Medulla oblongata (tissue), 1 donor: ENCODE data around the gene POC1A.
"Not testable (repeated sequence)": the region's sequence is repeated elsewhere in the genome, so short reads cannot be mapped to it uniquely, and the experiment has no call there.

Source experiments
- DNase-seq: peaks from one replicate; pipeline ENCODE4 v3.0.0-alpha.2; 2015; ENCODE audit errors: extremely low spot score

Gene POC1A

DNA sequence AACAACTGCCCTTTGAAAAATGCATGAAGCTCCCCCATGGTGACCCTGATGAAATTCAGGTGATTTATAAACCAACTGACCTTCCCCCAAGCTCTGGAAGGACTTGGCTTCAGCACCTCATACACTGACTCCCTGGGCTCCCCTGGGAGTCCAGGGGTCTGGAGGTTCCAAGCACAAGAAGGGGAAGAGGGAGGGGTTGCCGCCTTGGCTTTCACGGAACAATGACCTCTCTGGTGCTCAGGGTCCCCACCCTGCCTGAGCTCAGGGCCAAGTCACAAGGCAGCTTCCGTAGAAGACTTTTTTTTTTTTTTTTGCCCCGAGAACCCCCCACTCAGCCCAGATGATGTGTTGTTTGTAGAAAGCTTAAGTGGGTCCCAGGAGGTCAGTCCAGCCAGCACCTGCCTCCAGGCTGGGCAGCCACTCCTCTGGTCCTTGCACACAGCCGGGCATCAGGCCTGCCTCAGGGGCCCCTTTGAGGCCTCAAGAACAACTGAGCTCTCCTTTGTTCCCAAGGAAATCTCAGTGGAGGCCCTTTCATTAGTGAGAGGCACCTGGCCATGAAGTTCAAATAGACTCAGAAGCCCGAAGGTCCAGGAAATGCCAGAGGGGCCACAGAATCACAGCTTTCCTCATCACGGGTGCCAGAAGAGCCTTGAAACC, 29.7 kb upstream of the POC1A start:
- DNase-seq = no peak

DNA sequence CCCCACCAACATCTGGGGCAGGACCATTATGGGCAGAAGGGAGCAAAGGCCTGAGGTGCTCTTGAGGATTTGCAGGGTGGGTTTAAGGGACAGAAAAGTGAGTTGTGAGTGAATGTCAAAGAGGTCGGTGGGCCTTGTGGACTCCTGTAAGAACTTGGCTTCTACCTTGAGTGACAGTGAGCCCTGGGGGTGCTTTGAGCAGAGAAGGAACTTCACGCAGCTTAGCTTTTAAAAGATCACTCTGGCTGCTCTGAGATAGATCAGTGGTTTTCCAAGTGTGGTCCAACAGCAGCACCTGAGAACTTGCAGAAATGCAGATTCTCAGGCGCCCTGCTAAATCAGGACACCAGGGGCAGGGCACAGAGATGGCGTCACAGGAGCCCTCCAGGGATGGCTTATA, 28.5 kb upstream of the POC1A start:
- no peak for DNase-seq

DNA sequence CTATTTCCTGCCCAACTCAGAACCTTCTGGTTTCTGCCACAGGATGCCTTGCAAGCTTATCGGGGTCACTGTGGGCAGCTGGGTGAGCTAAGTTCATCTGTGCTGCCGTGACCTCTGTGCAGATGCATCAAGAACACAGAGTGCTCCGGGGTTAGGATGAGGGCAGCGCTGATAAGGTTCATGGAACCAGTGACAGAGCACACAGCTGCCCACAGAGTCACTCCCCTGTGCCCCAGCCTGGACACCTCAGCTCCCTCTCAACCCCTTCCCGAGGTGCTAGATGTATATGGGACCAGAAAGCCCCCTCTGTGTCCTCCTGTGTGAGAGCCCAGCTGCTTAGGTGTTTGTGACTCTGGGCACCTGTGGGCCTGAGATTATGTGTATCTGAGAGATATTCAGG, 28.0 kb upstream of the POC1A start:
- DNase-seq = no peak

DNA sequence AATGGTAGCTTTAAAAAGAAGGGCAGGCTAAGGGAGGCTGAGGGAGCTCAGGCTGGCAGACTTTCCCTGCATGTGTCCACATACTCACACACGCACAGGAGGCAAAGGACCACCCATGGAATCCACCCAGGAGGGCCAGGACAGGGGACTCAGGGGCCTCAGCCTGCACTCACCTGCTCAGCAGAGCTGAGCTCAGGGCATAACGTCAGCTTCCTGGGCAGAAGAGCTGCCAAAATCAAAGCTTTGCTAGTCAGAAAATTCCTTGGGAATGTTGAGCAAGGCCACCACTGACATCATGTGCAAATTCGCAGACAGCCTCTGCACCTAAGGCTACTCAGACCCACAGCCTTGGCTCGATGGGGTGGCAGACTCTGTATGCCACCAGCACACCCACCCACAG, 27.3 kb upstream of the POC1A start:
- DNase-seq = no peak

DNA sequence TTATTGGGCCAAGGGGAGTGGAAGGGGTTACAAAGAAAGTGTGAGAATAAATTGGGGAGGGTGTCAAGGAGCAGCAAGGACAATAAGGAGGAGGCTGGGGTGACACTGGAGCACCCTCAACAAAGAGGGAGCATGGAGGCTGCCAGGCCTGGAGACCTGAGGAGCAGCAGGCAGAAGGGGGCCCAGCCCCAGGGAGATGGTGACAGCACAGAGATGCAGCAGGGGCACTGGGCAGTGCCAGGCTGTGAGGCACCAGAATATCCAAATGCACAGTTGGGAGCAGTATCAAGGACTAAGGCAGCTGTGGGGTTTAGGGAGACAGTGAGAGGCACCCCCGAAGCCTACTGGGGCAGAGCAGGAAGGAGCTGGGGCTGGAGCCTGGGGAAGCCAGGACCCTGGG, 24.3 kb upstream of the POC1A start:
- no peak for DNase-seq

DNA sequence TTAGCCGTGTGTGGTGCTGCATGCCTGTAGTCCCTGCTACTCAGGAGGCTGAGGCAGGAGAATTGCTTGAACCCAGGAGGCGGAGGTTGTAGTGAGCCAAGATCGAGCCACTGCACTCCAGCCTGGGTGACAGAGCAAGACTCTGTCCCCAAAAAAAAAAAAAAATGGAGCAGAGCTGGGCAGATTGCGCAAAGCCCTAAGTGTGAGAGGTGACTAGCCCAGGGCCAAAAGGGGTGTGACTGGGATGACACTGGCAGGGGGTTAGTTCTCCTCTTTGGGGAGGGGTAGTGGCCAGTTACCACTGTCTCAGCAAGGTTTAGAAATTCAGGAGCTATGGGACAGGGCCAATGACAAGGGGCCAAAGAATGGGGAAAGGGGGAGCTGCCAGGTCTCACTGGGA, 23.9 kb upstream of the POC1A start:
- DNase-seq = not testable (repeated sequence)

DNA sequence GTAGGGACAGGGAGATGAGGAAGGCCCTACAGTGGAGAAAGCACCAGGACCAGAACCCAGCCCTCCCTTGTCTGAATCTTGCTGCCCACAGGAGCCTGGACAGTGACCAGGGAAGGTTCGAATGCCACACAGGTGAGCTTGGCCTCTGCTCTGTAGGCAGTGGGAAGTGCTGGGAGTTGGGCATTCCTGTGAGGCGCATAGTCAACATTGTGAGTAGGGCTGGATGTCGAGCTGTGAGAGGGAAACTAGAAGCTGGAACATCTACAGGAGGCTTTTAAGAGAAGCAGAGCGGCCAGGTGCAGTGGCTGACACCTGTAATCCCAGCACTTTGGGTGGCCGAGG, 23.4 kb upstream of the POC1A start:
- no peak for DNase-seq

DNA sequence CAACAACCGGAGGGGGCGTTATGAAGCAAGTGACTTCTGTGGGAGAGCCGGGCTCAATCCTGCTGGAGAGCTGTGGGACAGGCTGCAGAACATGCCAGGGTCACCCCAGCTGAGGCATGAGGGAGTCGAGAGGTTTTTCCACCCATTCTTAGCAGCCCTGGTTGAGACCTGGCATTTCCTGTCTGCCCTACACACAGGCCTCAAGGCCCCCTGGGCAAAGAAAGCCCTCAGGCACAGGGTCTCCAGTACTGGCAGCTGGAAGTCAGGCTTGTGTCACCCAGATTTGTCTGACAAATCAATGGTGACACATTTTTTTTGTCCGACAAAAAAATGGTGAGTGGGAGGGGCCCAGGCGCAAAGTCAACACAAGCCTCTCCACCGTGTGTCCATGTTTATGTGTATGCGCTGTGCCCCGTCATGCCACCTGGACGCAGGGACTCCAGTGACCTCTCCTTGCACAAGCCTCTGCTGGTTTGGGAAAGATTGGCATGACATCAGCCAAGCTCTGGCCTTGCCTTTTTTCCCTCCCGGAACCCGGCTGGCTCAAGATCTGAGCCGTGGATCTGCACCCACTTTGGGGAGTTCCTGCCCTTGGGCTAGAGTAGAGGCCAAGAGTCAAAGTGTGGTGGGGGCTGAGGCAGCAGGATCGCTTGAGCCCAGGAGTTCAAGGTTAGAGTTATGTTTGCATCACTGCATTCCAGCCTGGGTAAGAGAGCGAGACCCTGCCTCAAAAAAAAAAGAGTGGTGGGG, 22.9 kb upstream of the POC1A start:
- no peak for DNase-seq

DNA sequence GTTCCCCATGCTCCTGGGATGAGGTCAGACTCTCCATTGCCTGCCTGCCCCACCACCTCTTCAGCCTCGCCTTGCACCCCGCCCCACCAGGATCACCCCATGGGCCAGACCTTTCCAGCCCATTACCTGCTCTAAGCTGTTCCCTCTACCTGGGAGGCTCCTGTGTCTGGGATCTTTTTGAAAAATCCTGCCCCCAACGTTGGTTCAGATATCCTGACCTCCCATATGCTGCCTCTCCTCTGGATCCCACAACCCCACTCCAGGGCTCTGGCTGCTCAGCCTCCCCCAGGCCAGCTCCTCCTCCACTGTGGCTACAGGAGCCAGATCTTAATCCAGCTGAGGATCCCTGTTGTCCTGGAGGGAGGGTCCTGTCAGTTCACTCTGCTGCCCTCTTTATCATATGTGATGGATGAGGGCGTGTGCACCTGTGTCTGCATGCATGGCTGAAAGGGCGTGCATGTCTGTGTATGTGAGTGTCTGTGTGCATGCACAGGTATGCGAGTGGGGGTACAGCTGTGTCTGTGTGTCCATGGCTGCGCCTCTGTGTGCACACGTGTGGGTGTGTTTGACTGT, 22.0 kb upstream of the POC1A start:
- DNase-seq = no peak

DNA sequence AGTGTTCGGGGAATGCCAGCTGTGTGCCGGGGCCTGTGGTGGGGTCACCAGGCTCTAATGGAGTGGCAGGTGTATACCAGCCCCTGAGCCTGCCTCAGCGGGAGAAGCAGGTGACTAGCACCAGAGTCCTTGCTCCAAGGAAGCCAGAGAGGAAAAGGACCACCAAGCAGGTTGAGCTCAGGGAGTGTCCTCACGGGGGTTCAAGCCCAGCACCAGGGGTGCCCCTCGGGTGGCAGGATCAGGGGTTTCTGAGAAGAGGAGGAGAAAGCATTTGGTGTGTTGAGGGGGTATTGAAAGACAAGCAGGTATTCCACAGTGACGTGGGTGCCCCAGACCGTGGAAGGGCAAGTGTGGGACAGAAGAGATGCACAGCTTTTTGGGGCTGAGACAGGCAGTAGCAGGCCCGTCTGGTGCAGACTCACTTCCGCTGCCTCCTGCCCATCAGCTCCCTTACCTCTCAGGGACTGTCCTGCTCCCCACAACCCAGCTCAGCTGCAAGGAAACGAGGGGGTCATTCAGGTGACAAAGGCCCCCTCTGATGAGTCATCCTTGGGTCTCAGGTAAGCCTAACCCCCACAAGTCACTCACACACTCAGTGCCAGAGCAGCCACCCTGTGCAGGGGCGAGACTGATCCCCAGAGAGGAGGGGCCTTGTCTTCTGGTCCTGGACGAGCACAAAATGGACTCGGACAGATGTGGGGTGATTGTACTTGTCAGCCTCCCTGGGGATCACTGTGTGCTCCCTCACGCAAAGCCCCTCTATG, 21.4 kb upstream of the POC1A start:
- DNase-seq = no peak

DNA sequence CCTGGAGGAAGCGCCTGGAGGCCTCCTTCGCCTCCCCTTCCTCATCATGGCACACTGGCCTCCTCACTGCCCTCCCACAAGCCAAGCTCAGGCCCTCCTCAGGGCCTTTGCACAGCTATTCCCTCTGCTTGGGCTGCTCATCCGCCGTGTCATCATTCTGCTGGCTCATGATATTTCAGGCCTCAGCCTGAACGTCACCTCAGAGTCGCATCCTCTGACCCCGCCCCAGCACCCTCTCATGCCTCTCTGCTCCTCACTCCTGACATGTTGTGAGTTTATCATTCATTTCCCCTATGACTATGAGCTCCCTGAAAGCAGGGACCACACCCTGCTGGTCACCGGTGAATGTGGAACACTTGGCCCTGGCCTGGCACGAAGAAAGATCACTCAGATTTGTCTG, 20.7 kb upstream of the POC1A start:
- no peak for DNase-seq

DNA sequence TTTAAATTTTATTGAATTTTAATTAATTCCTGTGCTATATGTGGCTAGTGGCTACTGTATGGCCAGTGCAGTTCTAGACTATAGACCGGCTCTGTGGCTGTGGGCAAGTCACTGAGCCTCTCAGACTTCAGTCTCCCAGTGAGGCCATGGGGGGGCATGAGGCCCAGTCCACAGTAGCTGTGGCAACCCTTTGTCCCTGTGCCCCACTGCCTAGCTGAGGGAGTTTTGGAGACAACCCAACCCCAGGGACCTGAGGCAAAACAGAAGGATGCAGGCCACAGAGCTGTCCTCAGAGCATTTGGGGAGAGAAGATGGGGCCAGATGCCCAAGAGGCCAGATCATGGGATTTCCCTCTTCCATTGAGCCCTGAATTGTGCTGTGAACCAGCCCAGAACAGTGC, 18.9 kb upstream of the POC1A start:
- DNase-seq = peak; percentile 11

DNA sequence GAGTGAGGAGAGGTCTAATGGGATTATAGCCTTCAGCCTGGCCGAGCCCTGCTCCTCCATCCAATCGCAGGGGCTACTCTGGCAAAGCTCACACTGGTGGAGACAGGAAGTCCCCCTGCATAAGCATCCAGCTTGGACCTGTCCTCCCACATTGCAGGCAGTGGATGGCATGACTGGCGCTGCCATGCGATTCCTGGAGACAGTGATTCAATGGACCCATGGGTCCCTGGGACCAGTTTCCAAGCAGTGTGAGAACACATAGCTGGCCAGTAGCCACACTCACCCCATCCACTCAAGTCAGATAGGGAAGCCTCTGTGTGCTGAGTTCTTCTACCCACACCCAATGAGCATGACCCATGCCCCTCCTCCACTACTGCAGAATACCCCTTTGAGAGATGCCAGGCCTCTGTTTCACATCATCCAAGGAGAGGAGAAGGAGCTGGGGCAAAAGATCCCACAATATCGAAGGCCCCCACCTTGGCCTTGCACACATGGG, 18.1 kb upstream of the POC1A start:
- peak; percentile 73 for DNase-seq

DNA sequence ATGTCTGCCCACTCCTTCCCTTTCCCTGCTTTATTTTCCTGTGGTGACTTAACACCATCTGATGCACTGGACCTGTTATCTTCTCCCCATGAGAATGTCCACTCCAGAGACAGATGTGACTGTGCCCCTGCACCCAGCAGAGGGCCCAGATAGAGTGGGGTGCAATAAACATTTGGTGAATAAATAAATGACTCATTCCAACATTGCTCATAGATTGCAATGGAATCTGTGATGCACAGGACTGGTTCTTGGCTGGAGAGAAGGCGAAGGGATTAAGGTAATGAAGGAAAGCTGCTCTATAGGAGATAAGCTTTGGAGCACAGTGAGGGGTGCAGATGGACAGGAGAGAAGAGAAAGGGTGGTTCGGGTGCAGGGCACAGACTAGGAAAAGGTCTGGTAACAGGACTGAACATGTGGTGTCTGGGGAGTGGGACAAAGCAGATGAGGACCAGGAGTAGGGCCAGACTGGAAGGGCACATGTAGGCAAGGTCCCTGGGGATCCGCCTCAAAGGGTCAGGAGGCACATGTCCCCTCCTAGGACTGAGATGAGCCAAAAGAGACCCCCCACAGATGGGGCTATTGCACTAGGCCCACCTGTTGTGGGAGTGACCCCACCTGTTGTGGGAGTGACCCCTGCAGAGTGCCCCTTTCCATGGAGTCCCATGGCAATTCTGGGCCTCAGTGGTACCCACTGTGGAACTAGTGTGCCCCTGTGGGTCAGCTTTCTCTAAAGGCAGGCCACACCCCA, 17.5 kb upstream of the POC1A start:
- DNase-seq = no peak

DNA sequence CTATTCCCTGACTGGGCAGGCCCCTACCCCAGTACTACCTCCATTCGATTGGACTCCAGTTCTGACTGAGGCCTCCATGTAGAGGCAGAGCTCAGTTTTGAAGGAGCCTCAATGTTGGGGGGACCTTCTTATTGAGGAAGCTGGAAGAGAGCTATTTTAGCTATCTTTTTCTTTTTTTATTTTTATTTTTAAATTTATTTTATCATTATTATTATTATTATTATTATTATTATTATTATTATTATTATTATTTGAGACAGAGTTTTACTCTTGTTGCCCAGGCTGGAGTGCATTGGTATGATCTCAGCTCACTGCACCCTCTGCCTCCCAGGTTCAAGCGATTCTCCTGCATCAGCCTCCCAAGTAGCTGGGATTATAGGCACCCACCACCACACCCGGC, 16.0 kb upstream of the POC1A start:
- DNase-seq = not testable (repeated sequence)

DNA sequence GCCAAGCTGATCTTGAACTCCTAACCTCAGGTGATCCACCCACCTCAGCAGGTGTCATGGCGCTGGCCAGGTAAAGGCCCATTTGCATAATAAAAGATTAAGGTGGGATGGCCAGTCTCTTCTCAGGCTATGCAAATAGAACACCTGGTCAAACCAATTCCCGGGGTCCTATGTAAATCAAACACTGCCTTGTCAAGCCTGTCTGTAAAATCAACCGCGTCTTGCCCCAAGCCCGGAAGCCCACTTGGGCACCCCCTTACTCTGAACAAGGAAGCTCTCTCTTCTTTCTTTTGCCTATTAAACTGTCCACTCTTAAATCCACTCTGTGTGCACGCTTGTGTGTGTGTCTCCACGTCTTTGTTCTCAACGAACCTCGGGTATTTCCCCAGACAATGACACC, 13.0 kb upstream of the POC1A start:
- no peak for DNase-seq

DNA sequence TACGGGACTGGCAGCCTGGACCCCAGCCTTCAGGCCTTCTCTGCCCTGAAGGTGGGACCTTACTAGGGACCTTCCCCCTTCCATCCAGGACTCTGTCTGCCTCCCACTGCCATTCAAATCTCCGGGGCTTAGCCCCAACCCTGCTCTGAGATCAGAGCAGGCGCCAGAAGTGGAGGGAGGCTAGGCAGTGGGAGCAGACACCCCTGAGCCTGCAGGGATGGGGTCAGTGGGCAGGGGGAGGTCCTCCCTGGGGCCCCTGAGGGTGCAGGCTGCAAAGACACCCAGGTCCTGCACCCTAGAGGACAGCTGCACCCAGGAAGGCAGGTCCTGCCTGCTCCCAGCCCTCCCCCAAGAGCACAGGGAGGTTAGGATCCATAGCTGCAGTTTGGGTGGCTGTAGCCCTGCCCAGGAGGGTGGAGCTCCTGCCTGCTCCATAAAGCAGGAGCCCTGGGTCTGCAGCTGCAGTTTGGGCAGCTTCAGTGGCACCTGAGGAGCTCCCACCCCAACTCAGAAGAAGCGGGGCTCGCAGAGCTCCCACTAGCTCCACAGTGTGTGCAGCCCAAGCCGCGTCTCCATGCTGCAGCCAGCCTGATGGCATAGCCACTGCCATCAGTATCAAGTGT, 8.1 kb upstream of the POC1A start:
- DNase-seq = no peak

DNA sequence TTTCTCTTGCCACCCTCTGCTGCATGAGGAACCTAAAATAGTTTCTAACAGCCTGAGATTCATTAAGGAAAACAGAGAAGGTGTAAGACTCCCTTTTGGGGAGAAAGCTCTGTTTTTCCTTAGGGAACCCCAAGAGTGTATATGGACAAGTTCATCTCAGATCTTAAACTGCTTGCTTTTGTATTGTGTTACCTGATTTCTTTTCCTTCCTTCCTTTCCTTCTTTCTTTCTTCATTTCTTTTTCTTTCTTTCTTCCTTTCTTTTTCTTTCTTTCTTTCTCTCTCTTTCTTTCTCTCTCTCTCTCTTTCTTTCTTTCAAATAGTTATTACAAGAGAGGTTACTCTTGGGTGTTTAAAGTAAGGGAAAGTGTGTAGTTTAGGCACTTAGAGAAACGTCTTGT, 5.3 kb upstream of the POC1A start:
- DNase-seq = no peak

DNA sequence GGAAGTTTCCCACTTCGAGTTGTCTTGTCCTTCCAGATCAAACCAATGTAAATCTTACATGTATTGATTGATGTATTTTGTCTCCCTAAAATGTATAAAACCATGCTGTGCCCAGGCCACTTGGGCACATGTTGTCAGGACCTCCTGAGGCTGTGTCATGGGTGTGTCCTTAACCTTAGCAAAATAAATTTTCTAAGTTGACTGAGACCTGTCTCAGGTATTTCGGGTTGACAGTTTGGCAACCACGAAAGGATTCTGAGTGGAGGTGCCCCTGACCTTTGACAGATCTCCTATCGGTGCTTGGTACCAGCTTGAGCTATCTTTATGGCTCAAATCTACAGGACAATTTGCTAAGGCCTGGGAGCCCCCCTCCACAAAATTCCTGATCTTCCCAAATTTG, 1.7 kb upstream of the POC1A start:
- no peak for DNase-seq

DNA sequence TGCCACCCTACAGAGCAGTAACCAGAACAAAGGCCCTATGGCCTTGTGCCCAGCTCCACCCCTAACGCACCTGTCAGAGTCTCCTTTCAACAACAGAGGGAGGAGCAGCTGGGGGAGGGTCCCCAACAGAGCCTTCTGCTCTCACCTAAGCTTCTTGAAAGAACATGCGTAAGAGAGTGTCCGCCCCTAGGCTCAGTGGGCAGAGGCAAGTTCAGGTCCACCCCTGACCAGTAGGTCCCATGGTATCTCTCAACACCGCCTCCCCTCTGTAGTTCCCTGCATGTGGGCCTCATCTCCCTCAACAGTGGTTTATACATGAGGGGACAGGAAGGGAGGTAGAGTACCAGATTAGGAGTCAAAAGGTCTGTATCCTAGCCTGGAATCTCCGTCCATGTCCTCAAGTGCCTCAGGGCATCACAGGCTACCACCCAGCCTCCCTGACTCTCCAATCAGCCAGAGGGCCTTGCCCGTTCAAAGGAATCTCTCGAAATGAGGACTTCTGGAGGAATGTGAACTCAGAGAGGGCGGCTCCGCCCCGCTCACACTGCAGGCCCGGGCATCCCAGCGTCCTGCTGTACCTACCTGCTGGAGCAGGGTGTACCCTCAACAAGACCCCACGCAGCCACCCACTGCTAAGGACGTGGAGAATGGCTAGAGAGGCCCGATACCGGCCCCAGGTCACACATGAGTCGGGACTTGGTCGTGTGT, 680 bp downstream of the POC1A start:
- DNase-seq = no peak

DNA sequence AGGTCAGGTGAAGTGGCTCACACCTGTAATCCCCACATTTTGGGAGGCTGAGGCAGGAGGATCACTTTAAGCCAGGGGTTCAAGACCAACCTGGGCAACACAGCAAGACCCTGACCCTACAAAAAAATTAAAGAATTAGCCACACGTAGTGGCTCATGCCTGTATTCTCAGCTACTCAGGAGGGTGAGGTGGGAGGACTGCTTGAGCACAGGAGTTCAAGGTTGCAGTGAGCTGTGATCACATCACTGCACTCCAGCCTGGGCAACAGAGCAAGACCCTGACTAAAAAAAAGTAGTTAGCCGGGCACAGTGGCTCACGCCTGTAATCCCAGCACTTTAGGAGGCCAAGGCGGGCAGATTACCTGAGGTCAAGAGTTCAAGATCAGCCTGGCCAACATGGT, 2.2 kb downstream of the POC1A start:
- DNase-seq = not testable (repeated sequence)
